Measurements from ENCODE around the gene BBIP1.

DNA sequence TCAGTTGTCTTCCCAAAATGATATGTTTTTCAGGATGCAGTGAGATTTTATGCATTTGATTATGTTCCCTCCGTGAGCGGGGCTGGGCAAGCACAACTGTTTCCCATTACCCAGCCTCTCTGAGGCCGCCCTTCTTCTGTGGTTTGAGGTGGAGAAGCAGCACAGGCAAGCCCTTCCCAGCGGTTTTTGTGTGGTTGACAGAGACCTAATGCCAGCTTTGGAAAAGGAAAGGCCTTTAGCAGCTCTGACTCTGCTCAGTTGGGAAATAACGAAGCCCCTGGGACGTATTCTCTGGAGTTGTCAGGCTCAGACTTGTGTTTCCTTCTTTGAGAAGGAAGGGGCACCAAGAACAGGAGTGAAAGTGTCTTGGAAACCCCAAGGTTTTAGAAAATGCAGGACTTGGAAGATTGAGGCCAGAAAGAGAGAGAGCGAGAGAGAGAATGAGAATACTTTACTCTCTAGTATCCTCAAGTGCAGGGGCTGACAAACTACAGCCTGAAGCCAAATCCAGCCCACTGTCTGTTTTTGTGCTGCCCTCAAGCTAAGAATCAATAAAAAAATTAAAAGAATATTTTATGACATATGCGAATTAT is 67.9 kb downstream of the BBIP1 start:
- TF ChIP-seq GATA2 (IDR thresholded peaks at IDR 0.05; ENCODE audit: low read depth, low read length) = no peak
- no peak for TF ChIP-seq GATA3 (IDR thresholded peaks at IDR 0.05; ENCODE audit: low read depth, low read length)

All from SH-SY5Y (cell line).